Aorta (tissue), 5 donors: ENCODE data around the gene HBM. TPM values are rescaled to one million over a fixed set of nuclear protein-coding genes. Genes with fewer than 3 reads are reported as not detected.
"Not testable (repeated sequence)": the region's sequence is repeated elsewhere in the genome, so short reads cannot be mapped to it uniquely, and the experiment has no call there.

Source experiments
- ATAC-seq: fragments of 200-7000 bp; cut with Tn5 transposase; one replicate; pipeline ENCODE4 v1.9.1; 2022; ENCODE audit warnings: moderate library complexity; ENCODE audit not compliant: low FRiP score
- DNase-seq, 2 donors: peaks; one replicate each; pipeline ENCODE4 v3.0.0-alpha.2; 2020
- H3K27ac ChIP-seq, 2 donors: one replicate each; pipeline ENCODE4 v1.5.1; 2013; ENCODE audit warnings: low read length in 2 of 2, mild to moderate bottlenecking in 2 of 2, moderate library complexity in 2 of 2, control low read depth in 1 of 2, inconsistent platforms in 1 of 2, low read depth in 1 of 2
- H3K27me3 ChIP-seq, 2 donors: one replicate each; pipeline ENCODE4 v1.6.1; 2013; ENCODE audit warnings: control low read depth in 1 of 2, low read length in 1 of 2, mild to moderate bottlenecking in 1 of 2, moderate library complexity in 1 of 2; ENCODE audit not compliant: insufficient read depth in 2 of 2, control insufficient read depth in 1 of 2
- H3K36me3 ChIP-seq, 2 donors: one replicate each; pipeline ENCODE4 v1.6.1; 2013; ENCODE audit warnings: control low read depth in 1 of 2, low read length in 1 of 2, mild to moderate bottlenecking in 1 of 2; ENCODE audit not compliant: insufficient read depth in 2 of 2, control insufficient read depth in 1 of 2
- H3K4me1 ChIP-seq, 2 donors: one replicate each; pipeline ENCODE4 v1.6.1; 2013; ENCODE audit warnings: low read length in 2 of 2, control low read depth in 1 of 2, mild to moderate bottlenecking in 1 of 2, moderate library complexity in 1 of 2; ENCODE audit not compliant: insufficient read depth in 2 of 2, control insufficient read depth in 1 of 2
- H3K4me3 ChIP-seq, 2 donors: one replicate each; pipeline ENCODE4 v1.5.1; 2013; ENCODE audit warnings: low read length in 2 of 2, control low read depth in 1 of 2, mild to moderate bottlenecking in 1 of 2
- H3K9me3 ChIP-seq: one replicate; pipeline ENCODE4 v1.6.1; 2013; ENCODE audit warnings: mild to moderate bottlenecking, low read length; ENCODE audit not compliant: control insufficient read depth
- WGBS, 2 donors: extraction: QIAGEN DNeasy Blood & Tissue Kit; methylation state at CpG; one replicate each; pipeline ENCODE4 v1.1.7; 2013; 5-methylcytosine and 5-hydroxymethylcytosine counted together
- intact Hi-C, 2 donors: fragments of 100-400 bp; cut with DNase I; formaldehyde crosslinking; loops; one replicate each; pipeline versions ENCODE4 v1.14.2 to v1.15.0; 2022
- polyA plus RNA-seq, 2 donors: library from polyadenylated mRNA; stranded (reverse); fragments of 200-250 nt; gene quantifications; one replicate each; pipeline ENCODE4 v1.2.3, GENCODE V29; 2013
- total RNA-seq, 2 donors: library from RNA; stranded (reverse); fragmentation: NEBNext Ultra II Directional; extraction: Animal tissue kit (Norgen Biotek cat#: 25700); gene quantifications; one replicate each; pipeline ENCODE4 v1.2.1, GENCODE V29; 2021
- donor health status: healthy with polysubstance abuse.
- donor health status: Bipolar disorder and iron deficiency.
- donor health status: DM: no; HTN: no; CAD: no.
- donor health status: DM: no; HTN: no; CAD: no.
- donor health status: DM: yes; HTN: yes; CAD: no.

The HBM gene
- total and polyA plus RNA-seq, 4 donors = 3.1 TPM; not detected in 3

GRCh38 chr16:142405-142967 lies 23.3 kb upstream of the HBM start:
- Histone ChIP-seq H3K27me3 (no peaks in the 10 kb centered on the region), H3K9me3 (no peaks in the 10 kb centered on the region), H3K4me1 (no peaks in the 10 kb centered on the region), H3K36me3 (no peaks in the 10 kb centered on the region), H3K27ac (no peak overlapping the region), H3K4me3 (no peak overlapping the region)
- DNase-seq (no peak), ATAC-seq (no peak)
- intact Hi-C loops = no loop called here
- WGBS, 2 donors = 71 to 76% methylated on average over 12 of the region's 12 CpGs

GRCh38 chr16:143047-143446 lies 22.7 kb upstream of the HBM start:
- no peaks in the 10 kb centered on the region for H3K36me3 ChIP-seq
- 81% methylated on average over 6 of the region's 6 CpGs for WGBS, 2 donors
- DNase-seq (no peak), ATAC-seq (no peak)
- H3K27ac ChIP-seq = no peak overlapping the region
- H3K9me3 ChIP-seq = no peaks in the 10 kb centered on the region
- H3K27me3 ChIP-seq = no peaks in the 10 kb centered on the region
- H3K4me1 ChIP-seq = no peaks in the 10 kb centered on the region
- intact Hi-C loops = no loop called here
- H3K4me3 ChIP-seq = no peak overlapping the region

GRCh38 chr16:143456-143855 lies 22.3 kb upstream of the HBM start:
- no peak overlapping the region for H3K27ac ChIP-seq
- H3K9me3 ChIP-seq = no peaks in the 10 kb centered on the region
- H3K36me3 ChIP-seq = no peaks in the 10 kb centered on the region
- no peak for ATAC-seq
- H3K4me1 ChIP-seq = no peaks in the 10 kb centered on the region
- intact Hi-C loops = no loop called here
- 54 to 56% methylated on average over 6 of the region's 6 CpGs for WGBS, 2 donors
- no peak overlapping the region for H3K4me3 ChIP-seq
- no peak for DNase-seq
- no peaks in the 10 kb centered on the region for H3K27me3 ChIP-seq

- Histone ChIP-seq H3K4me3 (no peak overlapping the region), H3K27me3 (no peaks in the 10 kb centered on the region), H3K4me1 (no peaks in the 10 kb centered on the region), H3K36me3 (no peaks in the 10 kb centered on the region), H3K27ac (no peak overlapping the region), H3K9me3 (no peaks in the 10 kb centered on the region)
- no peak for DNase-seq
- intact Hi-C loops = no loop called here
- no peak for ATAC-seq
- WGBS, 2 donors = 89 to 90% methylated on average over 14 of the region's 14 CpGs
Observed at GRCh38 chr16:144797-145252, 21.0 kb upstream of the HBM start.

GRCh38 chr16:146646-147045 lies 19.1 kb upstream of the HBM start:
- H3K27me3 ChIP-seq = no peaks in the 10 kb centered on the region
- H3K36me3 ChIP-seq = no peaks in the 10 kb centered on the region
- H3K4me1 ChIP-seq = no peaks in the 10 kb centered on the region
- WGBS, 2 donors = 81 to 83% methylated on average over 2 of the region's 2 CpGs
- H3K27ac ChIP-seq = no peak overlapping the region
- no peaks in the 10 kb centered on the region for H3K9me3 ChIP-seq
- DNase-seq (no peak), ATAC-seq (no peak)
- intact Hi-C loops = no loop called here
- no peak overlapping the region for H3K4me3 ChIP-seq

GRCh38 chr16:149024-149660 lies 16.6 kb upstream of the HBM start:
- WGBS, 2 donors = 41 to 47% methylated on average over 9 of the region's 9 CpGs
- no peak for ATAC-seq

GRCh38 chr16:152141-153128 lies 13.3 kb upstream of the HBM start, which contains the start of gene HBZ:
HBZ (plus strand) TSS chr16:152644; CDS start chr16:152910, 266 bp downstream.
- no peaks in the 10 kb centered on the region for H3K9me3 ChIP-seq
- peaks cover 0 to 2% of the 10 kb centered on the region in 2 donors for H3K27me3 ChIP-seq
- ATAC-seq = no peak

More at GRCh38 chr16:149024-149660, 16.6 kb upstream of the HBM start:
- Histone ChIP-seq H3K36me3 (no peaks in the 10 kb centered on the region), H3K9me3 (no peaks in the 10 kb centered on the region), H3K4me1 (no peaks in the 10 kb centered on the region), H3K27me3 (no peaks in the 10 kb centered on the region), H3K4me3 (no peak overlapping the region), H3K27ac (no peak overlapping the region)
- intact Hi-C loops = no loop called here
- peak in 1 of 2 donors; percentile 15 for DNase-seq

GRCh38 chr16:153129-153521 lies 12.7 kb upstream of the HBM start:
- ATAC-seq = not testable (repeated sequence)
- WGBS, 2 donors = 83% methylated on average over 4 of the region's 6 CpGs

More at GRCh38 chr16:152141-153128, 13.3 kb upstream of the HBM start, which contains the start of gene HBZ:
- Histone ChIP-seq H3K27ac (no peak within 1 kb of the TSS), H3K4me1 (no peaks in the 10 kb centered on the region), H3K4me3 (no peak within 1 kb of the TSS), H3K36me3 (no peaks in the 10 kb centered on the region)
- DNase-seq = peak in 1 of 2 donors; percentile 61
- intact Hi-C loops = no loop called here
- 78 to 80% methylated on average over 17 of the region's 17 CpGs for WGBS, 2 donors

More at GRCh38 chr16:153129-153521, 12.7 kb upstream of the HBM start:
- H3K27ac ChIP-seq, H3K27me3 ChIP-seq, DNase-seq, intact Hi-C loops, H3K9me3 ChIP-seq, H3K4me3 ChIP-seq, H3K4me1 ChIP-seq, H3K36me3 ChIP-seq: not testable (repeated sequence)
